Osteocyte (in vitro differentiated cells): ENCODE measurements around the gene RPS21. TPM values are rescaled to one million over a fixed set of nuclear protein-coding genes. Genes with fewer than 3 reads are reported as not detected.

ENCODE experiments used
- DNase-seq: peaks from one replicate; pipeline ENCODE4 v3.0.0; 2021; ENCODE audit warnings: mixed read lengths; ENCODE audit not compliant: unreplicated experiment; ENCODE audit errors: extremely low spot score
- H3K27ac Mint-ChIP-seq: one replicate; pipeline ENCODE4 v1.8.0; 2021; ENCODE audit warnings: mild to moderate bottlenecking, mixed read lengths; ENCODE audit not compliant: unreplicated experiment
- H3K27me3 Mint-ChIP-seq: one replicate; pipeline ENCODE4 v1.8.0; 2021; ENCODE audit warnings: mixed read lengths; ENCODE audit not compliant: unreplicated experiment
- H3K36me3 Mint-ChIP-seq: one replicate; pipeline ENCODE4 v1.8.0; 2021; ENCODE audit warnings: mixed read lengths; ENCODE audit not compliant: unreplicated experiment
- H3K4me1 Mint-ChIP-seq: one replicate; pipeline ENCODE4 v1.8.0; 2021; ENCODE audit warnings: mixed read lengths; ENCODE audit not compliant: unreplicated experiment
- H3K4me3 Mint-ChIP-seq: one replicate; pipeline ENCODE4 v1.8.0; 2021; ENCODE audit warnings: mild to moderate bottlenecking, moderate library complexity, mixed read lengths; ENCODE audit not compliant: unreplicated experiment
- H3K9me3 Mint-ChIP-seq: one replicate; pipeline ENCODE4 v1.8.0; 2021; ENCODE audit warnings: mixed read lengths; ENCODE audit not compliant: unreplicated experiment
- long read RNA-seq: library from polyadenylated mRNA; unstranded; transcript quantifications from one replicate; pipeline ENCODE4 v2.0.0, GENCODE V29; 2021
- total RNA-seq: library from RNA; stranded (reverse); gene quantifications from 2 replicates; pipeline ENCODE4 v1.2.1, GENCODE V29; 2021
- TF ChIP-seq, protein P1 (sequence below): fragments of 200-600 bp; sonication (generic); IDR thresholded peaks from 2 replicates; pipeline ENCODE4 v1.5.0; 2021; ENCODE audit warnings: antibody characterized with exemption, mild to moderate bottlenecking, moderate library complexity

RPS21 gene
- 1,013 and 1,039 TPM in 2 replicates for total RNA-seq
- long read RNA-seq, transcript RPS21-201 (6 exons, 344 nt): major isoform, 148 of 166 reads
- long read RNA-seq, partial matches to known transcripts: 11 of 166 reads
- long read RNA-seq, other reads (novel, unspliced or antisense): 5 of 166 reads

GRCh38 chr20:62386383-62387218 lies at the start of gene RPS21:
Gene RPS21 (plus strand): TSS chr20:62387103. CDS start chr20:62387339, 236 bp downstream.
- peak; percentile 97 for DNase-seq
- Mint-ChIP-seq H3K4me3 (peak within 1 kb of the TSS; percentile 87), H3K36me3 (peaks cover 9% of the 10 kb centered on the region), H3K4me1 (peaks cover 31% of the 10 kb centered on the region), H3K27me3 (no peaks in the 10 kb centered on the region), H3K9me3 (no peaks in the 10 kb centered on the region), H3K27ac (peak within 1 kb of the TSS; percentile 86)
- TF ChIP-seq, protein P1, sequence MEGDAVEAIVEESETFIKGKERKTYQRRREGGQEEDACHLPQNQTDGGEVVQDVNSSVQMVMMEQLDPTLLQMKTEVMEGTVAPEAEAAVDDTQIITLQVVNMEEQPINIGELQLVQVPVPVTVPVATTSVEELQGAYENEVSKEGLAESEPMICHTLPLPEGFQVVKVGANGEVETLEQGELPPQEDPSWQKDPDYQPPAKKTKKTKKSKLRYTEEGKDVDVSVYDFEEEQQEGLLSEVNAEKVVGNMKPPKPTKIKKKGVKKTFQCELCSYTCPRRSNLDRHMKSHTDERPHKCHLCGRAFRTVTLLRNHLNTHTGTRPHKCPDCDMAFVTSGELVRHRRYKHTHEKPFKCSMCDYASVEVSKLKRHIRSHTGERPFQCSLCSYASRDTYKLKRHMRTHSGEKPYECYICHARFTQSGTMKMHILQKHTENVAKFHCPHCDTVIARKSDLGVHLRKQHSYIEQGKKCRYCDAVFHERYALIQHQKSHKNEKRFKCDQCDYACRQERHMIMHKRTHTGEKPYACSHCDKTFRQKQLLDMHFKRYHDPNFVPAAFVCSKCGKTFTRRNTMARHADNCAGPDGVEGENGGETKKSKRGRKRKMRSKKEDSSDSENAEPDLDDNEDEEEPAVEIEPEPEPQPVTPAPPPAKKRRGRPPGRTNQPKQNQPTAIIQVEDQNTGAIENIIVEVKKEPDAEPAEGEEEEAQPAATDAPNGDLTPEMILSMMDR: no peak

- Mint-ChIP-seq H3K4me1 (no peaks in the 10 kb centered on the region), H3K27ac (no peak overlapping the region), H3K27me3 (no peaks in the 10 kb centered on the region), H3K9me3 (no peaks in the 10 kb centered on the region), H3K4me3 (no peak overlapping the region), H3K36me3 (peaks cover 32% of the 10 kb centered on the region)
- TF ChIP-seq, protein P1: no peak
- no peak for DNase-seq
Observed at GRCh38 chr20:62337558-62338293, 49.2 kb upstream of the RPS21 start.

GRCh38 chr20:62338294-62338620 lies 48.6 kb upstream of the RPS21 start:
- no peak for DNase-seq
- H3K4me1 Mint-ChIP-seq: no peaks in the 10 kb centered on the region
- TF ChIP-seq, protein P1: no peak
- no peak overlapping the region for H3K4me3 Mint-ChIP-seq
- H3K27ac Mint-ChIP-seq: no peak overlapping the region
- no peaks in the 10 kb centered on the region for H3K9me3 Mint-ChIP-seq
- H3K27me3 Mint-ChIP-seq: no peaks in the 10 kb centered on the region
- peaks cover 38% of the 10 kb centered on the region for H3K36me3 Mint-ChIP-seq

DNA sequence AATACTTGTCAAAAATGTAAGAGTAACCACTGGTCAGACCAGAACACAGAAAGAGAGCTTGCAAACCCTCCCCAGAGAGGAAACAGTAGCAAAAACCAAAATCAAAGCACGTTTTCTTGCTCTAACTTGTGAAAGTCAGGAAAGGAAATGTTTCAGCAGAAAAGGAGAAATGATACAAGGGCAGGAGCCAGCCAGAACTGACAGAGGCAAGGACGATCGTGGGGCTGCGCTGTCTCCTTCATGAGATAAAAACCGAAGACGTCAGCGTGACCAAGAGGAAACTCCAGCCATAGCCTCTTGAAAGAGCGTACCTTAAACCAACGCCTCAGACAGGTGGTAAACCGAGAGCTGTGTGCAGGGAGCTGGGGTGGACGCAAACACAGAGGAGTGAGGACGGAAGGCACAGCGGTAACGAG lies 47.2 kb upstream of the RPS21 start:
- Mint-ChIP-seq H3K4me1 (no peaks in the 10 kb centered on the region), H3K36me3 (peaks cover 40% of the 10 kb centered on the region), H3K27ac (no peak overlapping the region), H3K9me3 (no peaks in the 10 kb centered on the region), H3K27me3 (no peaks in the 10 kb centered on the region), H3K4me3 (no peak overlapping the region)
- no peak for DNase-seq
- TF ChIP-seq, protein P1: no peak

DNA sequence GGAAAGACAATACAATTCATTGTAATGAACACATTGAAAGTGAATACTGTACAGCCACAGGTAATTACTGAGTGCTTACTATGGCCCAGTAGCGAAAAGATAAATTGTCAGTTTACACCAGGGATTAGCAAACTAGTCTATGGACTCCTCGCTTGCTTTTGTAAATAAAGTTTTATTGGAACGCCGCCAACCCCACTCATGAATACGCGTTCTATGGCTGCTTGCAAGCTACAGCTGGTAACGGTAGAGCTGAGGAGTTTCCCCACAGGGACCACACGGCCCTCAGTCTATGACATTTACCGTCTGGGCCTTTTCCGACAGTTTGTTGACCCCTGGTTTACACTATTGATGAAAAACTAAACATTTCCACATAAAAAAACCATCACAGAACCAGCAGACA lies 44.0 kb upstream of the RPS21 start:
- no peak overlapping the region for H3K4me3 Mint-ChIP-seq
- no peaks in the 10 kb centered on the region for H3K27me3 Mint-ChIP-seq
- H3K9me3 Mint-ChIP-seq: no peaks in the 10 kb centered on the region
- TF ChIP-seq, protein P1: no peak
- H3K27ac Mint-ChIP-seq: no peak overlapping the region
- peaks cover 35% of the 10 kb centered on the region for H3K36me3 Mint-ChIP-seq
- H3K4me1 Mint-ChIP-seq: no peaks in the 10 kb centered on the region
- DNase-seq: no peak
